ENCODE results near the gene ISOC2. TPM values are rescaled to one million over a fixed set of nuclear protein-coding genes. Genes with fewer than 3 reads are reported as not detected.
"Not testable (repeated sequence)": the region's sequence is repeated elsewhere in the genome, so short reads cannot be mapped to it uniquely, and the experiment has no call there.

The ISOC2 gene
- total RNA-seq, 2 experiments from 2014 or later = 28.2 to 35.7 TPM

DNA sequence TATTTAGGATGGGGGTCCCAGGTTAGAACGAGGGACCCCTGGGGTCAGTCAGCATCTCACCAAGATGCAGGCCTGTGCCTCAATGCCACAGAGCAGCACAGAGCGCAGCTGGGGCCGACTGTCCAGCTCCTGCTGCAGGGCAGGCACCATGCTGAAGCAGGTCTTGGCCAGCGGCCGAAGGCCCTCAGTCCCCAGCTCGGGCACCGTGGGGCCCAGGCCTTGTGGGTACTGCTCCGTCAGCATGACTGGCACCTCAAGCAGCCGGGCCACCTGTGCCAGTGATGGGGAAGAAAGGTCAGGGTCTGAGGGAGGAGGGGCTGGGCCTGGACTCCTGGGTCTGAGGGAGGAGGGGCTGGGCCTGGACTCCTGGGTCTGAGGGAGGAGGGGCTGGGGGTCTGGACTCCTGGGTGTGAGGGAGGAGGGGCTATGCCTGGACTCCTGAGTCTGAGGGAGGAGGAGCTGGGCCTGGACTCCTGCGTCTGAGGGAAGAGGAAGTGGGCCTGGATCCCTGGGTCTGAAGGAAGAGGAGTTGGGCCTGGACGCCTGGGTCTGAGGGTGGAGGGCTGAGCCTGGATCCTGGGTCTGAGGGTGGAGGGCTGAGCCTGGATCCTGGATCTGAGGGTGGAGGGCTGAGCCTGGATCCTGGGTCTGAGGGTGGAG, 5.7 kb downstream of the ISOC2 start:
- H3K9me3 Mint-ChIP-seq (ENCODE audit: low read depth) = no peaks in the 10 kb centered on the region
- peaks cover 14% of the 10 kb centered on the region for H3K4me1 Mint-ChIP-seq
- peaks cover 4% of the 10 kb centered on the region for H3K36me3 Mint-ChIP-seq
- no peak overlapping the region for H3K27ac Mint-ChIP-seq
- ATAC-seq (no peak), DNase-seq (no peak)
- CTCF ChIA-PET = no interaction called here
- peaks cover 17% of the 10 kb centered on the region for H3K27me3 Mint-ChIP-seq
- H3K4me3 Mint-ChIP-seq = no peak overlapping the region

DNA sequence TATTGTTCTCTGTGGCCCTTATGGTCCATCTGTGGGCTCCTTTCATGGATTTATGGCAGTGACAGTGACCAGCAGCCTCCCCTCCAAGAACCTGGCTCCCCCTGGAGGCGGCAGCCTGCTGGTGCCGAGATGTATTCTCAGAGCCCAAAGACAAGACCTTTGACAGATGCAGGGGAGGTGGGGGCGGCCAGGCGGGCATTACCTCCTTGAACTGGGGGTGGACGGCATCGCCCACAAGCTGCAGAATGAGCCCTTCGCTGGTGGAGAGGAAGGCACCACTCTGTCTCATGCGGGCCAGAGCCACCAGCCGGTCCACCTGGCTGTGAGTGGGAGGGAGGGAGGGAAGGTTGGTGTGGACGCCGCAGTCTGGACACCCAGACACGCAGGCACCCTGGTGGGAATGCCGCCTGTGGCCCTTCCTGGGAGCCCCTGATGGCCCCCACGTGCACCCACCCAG, 6.6 kb downstream of the ISOC2 start:
- H3K27ac Mint-ChIP-seq = no peak overlapping the region
- no peak overlapping the region for H3K4me3 Mint-ChIP-seq
- H3K4me1 Mint-ChIP-seq = peaks cover 6% of the 10 kb centered on the region
- peaks cover 4% of the 10 kb centered on the region for H3K36me3 Mint-ChIP-seq
- ATAC-seq (no peak), DNase-seq (peak; percentile 68)
- no peaks in the 10 kb centered on the region for H3K9me3 Mint-ChIP-seq (ENCODE audit: low read depth)
- CTCF ChIA-PET = interaction anchor here (1.0 kb wide), 1 partner anchor 173 kb away, joined by 3 read pairs; no protein-coding TSS in a partner anchor
- peaks cover 22% of the 10 kb centered on the region for H3K27me3 Mint-ChIP-seq

DNA sequence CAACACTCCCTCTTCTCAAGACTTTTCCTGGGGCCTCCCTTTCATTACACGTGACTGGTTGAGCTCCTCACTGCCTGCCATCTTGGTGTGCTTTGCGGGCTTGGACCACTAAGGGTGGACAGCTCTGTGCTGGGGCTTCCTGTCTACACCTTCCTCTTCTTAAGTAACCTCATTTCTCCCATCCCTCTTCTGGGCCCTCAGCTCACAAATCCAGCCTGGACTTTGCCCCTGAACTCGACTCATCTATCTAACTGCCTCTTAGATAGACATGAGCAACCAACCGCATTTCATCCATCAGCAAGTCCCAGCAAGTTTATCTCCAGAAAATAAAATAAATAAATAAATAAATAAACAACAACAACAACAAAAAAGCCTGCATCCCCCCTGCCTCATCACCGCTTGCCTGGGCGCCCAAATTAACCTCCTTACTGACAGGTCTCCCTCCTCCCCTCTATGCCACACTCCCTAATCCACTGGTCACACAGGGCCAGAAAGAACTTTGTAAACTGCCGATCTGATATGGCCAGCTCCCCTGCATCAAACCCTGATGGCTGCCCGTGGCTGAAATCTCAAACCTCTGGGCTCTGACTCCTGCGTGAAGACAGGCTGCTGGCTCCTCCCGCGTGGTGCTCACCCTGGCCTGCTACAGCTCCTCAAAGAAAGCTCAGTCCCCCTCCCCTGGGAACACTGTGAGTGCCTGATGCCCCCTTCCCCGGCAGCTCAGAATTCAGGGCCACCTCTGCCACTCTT, 7.8 kb downstream of the ISOC2 start:
- H3K36me3 Mint-ChIP-seq = peaks cover 4% of the 10 kb centered on the region
- peaks cover 6% of the 10 kb centered on the region for H3K4me1 Mint-ChIP-seq
- H3K27me3 Mint-ChIP-seq = peaks cover 23% of the 10 kb centered on the region
- no peaks in the 10 kb centered on the region for H3K9me3 Mint-ChIP-seq (ENCODE audit: low read depth)
- H3K4me3 Mint-ChIP-seq = no peak overlapping the region
- ATAC-seq (no peak), DNase-seq (no peak)
- H3K27ac Mint-ChIP-seq = no peak overlapping the region
- CTCF ChIA-PET = interaction anchor here (0.6 to 1.6 kb wide), 8 partner anchors 9 to 313 kb away, joined by 3 to 8 read pairs (median 4); no protein-coding TSS in a partner anchor

DNA sequence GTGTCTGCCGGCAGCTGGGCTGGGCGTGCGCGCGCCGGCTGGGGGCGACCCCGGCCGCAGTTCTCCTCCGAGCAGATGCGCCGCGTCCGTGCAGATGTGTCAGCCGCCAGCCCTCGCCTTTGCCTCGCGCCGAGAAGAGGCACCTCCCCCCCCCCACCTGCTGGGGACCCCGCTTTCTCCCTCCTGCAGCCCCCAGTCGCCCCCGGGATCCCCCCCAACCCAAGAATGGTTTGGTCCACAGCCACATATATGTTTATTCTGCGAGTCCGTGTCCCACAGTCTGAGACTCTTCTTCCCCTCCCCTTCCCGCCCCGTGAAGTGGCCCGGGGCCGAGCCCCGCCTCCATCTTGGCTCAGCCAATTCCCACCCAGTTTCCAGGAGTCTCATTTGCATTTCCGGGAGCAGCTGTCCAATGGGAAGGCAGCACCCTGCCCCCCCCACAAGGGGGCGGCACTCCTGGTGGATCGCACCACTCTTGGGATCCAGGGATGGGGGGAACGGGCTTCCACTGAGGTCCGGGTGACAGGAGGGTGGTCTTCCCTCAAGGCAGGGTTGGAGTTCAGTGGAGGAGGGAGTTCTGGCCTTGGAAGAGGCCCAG, 8.6 kb downstream of the ISOC2 start:
- CTCF ChIA-PET = interaction anchor here (0.6 to 1.6 kb wide), 4 partner anchors 14 to 312 kb away, joined by 3 to 8 read pairs (median 6); no protein-coding TSS in a partner anchor

DNA sequence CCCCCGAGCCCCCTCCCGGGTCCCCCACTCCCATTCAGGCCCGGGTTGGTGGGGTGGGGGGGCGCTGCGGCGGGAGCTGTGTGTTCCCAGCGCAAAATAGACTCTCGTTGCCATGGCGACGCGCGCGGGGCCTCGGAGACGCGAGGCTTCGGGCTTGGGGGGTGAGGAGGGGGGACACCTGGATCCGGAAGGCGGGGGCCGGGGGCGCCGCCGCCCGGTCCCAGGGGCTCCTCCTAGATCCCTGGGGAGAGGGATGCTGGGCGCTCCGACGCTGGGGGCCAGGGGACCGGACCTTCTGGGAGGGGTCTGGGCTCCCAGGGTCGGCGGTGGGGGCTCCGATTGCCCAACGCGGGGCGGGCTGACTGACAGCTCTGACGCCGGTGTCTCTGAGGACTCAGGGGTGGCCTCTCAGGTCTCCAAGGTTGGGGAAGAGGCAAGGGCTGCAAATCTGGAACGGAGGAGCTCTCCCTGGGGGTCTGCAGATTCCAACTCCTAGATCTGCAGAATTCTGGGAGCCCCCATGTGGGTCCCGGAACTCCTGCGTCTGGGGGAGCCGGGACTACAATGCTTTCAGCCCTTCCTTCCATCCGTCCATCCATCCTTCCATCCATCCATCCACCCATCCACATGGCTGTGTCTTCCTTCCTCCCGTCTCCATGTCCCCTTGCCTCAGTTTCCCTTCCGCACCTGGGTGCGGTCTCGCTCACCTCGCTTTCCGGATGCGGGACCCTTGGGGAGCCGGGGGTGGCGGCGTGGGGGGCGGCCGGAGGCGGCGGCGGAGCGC, 9.3 kb downstream of the ISOC2 start:
- Mint-ChIP-seq H3K9me3 (ENCODE audit: low read depth) (no peaks in the 10 kb centered on the region), H3K27me3 (peaks cover 23% of the 10 kb centered on the region), H3K4me1 (peaks cover 6% of the 10 kb centered on the region), H3K27ac (no peak overlapping the region), H3K36me3 (peaks cover 4% of the 10 kb centered on the region), H3K4me3 (no peak overlapping the region)
- DNase-seq = no peak
- CTCF ChIA-PET = interaction anchor here (0.8 kb wide), 1 partner anchor 15 kb away, joined by 3 read pairs; no protein-coding TSS in a partner anchor
- no peak for ATAC-seq

More for the DNA sequence above, 8.6 kb downstream of the ISOC2 start:
- Mint-ChIP-seq H3K4me3 (no peak overlapping the region), H3K27ac (no peak overlapping the region), H3K9me3 (ENCODE audit: low read depth) (no peaks in the 10 kb centered on the region), H3K27me3 (peaks cover 23% of the 10 kb centered on the region), H3K36me3 (peaks cover 4% of the 10 kb centered on the region), H3K4me1 (peaks cover 6% of the 10 kb centered on the region)
- peak; percentile 59 for DNase-seq
- ATAC-seq = peak; percentile 53

DNA sequence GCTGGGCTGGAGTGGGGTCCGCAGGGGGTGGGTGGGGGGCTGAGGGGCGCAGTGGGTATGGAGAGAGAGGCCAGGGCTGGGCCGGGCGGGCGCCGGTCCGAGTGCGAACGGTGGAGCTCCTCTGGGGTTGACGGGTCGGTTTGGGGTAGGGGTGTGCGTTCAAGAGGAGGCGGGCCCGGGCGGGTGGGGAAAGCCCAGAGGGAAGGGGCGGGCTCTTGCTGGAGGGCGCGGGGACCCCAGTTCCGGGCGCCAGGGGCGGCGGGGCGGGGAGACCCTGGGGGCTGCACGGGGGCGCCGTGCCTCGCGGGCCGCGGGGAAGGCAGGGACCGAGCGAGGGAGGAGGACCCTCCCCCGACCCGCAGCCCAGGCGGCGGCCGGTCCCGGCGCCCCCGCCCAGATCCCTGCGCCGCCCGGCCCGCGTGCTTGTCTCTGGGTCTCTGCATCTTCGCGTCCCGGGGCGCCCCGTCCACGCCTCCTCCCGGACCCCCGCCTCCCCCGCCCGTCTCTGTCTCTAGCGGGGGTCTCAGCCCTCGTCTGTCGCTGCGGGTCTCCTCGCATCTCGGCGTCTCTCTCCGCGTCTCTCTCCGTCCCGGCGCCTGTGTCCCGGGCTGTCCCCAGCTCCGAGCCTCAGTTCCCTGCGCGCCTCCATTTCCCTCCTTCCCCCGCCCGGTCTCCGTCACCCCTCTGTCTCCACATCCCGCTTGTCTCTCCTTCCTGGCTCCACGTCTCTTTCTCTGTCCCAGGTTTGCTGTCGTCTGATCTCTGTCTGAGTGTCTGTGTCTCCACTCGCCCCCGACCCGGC, 10.1 kb downstream of the ISOC2 start:
- no peak for ATAC-seq
- Mint-ChIP-seq H3K4me1 (peaks cover 6% of the 10 kb centered on the region), H3K9me3 (ENCODE audit: low read depth) (no peaks in the 10 kb centered on the region), H3K27ac (no peak overlapping the region), H3K36me3 (peaks cover 4% of the 10 kb centered on the region), H3K27me3 (peaks cover 23% of the 10 kb centered on the region), H3K4me3 (no peak overlapping the region)
- DNase-seq = no peak
- CTCF ChIA-PET = interaction anchor here (0.8 kb wide), 1 partner anchor 15 kb away, joined by 3 read pairs; no protein-coding TSS in a partner anchor

DNA sequence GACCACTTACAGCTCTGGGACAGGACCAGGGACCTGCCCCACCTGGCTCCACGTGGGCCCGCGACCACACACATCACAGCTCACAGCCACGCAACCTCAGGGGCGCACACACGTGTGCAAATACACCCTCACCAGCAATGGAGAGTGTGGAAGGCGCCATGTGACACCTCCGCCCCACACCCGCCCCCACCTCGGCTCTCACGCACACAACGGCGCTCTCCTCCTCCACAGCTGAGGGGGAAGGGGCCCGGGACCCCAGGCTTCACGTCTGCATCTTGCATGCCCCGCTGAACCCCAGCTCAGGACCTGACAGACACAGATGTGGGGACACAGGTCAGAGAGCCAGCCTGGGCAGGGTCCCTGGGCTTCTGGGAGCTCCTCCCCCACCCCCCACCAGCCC, 12.0 kb downstream of the ISOC2 start:
- H3K9me3 Mint-ChIP-seq (ENCODE audit: low read depth) = no peaks in the 10 kb centered on the region
- H3K27ac Mint-ChIP-seq = no peak overlapping the region
- peaks cover 4% of the 10 kb centered on the region for H3K36me3 Mint-ChIP-seq
- peaks cover 37% of the 10 kb centered on the region for H3K27me3 Mint-ChIP-seq
- H3K4me3 Mint-ChIP-seq = no peak overlapping the region
- H3K4me1 Mint-ChIP-seq = peaks cover 6% of the 10 kb centered on the region
- DNase-seq = no peak
- CTCF ChIA-PET = interaction anchor here (0.7 kb wide), 1 partner anchor 272 kb away, joined by 3 read pairs; no protein-coding TSS in a partner anchor
- ATAC-seq = no peak

DNA sequence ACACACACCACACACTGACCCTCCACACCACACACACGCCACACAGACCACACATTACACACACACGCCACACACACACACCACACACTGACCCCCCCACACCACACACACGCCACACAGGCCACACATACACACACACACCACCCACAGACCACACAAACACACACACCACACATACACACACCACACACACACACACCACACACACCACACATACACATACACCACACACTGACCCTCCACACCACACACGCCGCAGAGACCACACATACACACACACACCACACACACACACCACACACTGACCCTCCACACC, 13.3 kb downstream of the ISOC2 start:
- ATAC-seq; H3K27ac Mint-ChIP-seq; H3K4me1 Mint-ChIP-seq; H3K36me3 Mint-ChIP-seq; H3K9me3 Mint-ChIP-seq (ENCODE audit: low read depth); DNase-seq; H3K4me3 Mint-ChIP-seq; CTCF ChIA-PET: not testable (repeated sequence)
- peaks cover 45% of the 10 kb centered on the region for H3K27me3 Mint-ChIP-seq

DNA sequence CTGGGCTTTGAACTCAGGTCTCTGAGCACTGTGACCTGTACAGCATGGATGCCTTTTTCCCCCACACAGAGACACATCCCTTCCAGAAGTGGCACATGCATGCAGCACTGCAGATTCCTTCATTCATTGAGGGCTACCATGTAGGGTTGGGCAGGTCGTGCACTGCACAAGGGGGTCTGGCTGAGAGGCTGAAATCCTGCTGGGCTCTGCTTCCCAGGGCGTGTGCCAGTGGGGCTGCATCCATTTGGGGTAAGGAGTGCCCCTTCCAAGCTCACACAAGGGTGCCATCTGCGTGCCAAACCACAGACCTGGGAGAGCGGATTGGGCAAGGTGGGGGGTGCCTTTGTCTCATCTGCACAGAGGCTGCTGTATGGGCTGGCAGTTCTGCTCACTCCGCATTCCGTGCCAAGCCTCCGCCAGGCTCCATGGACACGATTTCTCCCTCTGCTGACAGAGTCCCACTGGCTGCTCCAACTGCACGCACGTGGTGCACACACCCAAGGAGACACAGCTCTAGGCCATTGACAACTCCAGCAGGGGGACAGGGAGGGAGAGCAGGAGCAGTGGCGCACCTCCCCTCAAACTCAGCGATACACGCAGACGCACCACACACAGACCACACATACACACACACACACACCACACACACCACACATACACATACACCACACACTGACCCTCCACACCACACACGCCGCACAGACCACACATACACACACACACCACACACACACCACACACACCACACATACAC, 13.8 kb downstream of the ISOC2 start:
- DNase-seq (no peak), ATAC-seq (peak; percentile 59)
- no peak overlapping the region for H3K27ac Mint-ChIP-seq
- peaks cover 50% of the 10 kb centered on the region for H3K27me3 Mint-ChIP-seq
- CTCF ChIA-PET = no interaction called here
- peaks cover 2% of the 10 kb centered on the region for H3K4me1 Mint-ChIP-seq
- no peaks in the 10 kb centered on the region for H3K9me3 Mint-ChIP-seq (ENCODE audit: low read depth)
- no peaks in the 10 kb centered on the region for H3K36me3 Mint-ChIP-seq
- no peak overlapping the region for H3K4me3 Mint-ChIP-seq

DNA sequence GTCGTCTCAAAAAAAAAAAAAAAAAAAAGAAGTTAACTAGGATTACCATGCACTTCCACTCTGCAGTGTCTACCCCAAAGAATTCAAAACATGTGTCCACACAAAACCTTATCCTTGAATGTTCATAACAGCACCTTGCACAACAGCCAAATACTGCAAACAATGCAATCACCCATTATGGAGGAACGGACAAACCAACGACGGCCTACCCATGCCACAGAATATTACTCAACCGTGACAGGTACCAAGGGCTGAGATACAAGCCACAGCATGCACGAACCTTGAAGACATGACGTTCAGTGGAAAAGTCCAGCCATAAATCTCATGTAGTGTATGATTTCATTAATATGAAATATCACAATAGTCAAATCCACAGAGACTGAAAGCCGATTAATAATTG, 15.4 kb downstream of the ISOC2 start:
- Mint-ChIP-seq H3K4me3 (no peak overlapping the region), H3K27me3 (peaks cover 51% of the 10 kb centered on the region), H3K9me3 (ENCODE audit: low read depth) (no peaks in the 10 kb centered on the region), H3K27ac (no peak overlapping the region), H3K4me1 (peaks cover 9% of the 10 kb centered on the region), H3K36me3 (no peaks in the 10 kb centered on the region)
- CTCF ChIA-PET = no interaction called here
- DNase-seq = no peak
- no peak for ATAC-seq

DNA sequence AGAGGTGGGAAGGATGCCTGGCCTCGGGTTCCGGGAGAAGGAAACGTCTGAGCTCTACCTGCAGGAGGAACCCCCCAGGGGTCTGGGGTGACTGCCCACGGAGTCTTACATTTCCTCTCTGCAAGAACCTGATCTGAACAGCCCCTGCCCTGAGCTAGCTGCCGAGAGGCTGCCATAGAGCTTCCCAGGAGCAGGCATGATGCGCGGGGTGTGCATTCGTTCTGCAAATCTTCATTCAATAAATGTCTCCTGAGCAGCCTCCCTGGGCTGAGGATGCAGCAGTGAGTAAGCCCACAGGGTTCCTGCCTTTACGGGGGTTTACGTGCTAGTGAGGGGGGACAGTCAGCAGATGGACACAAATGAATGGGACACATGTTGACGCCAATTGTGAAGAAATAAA, 16.8 kb downstream of the ISOC2 start:
- Mint-ChIP-seq H3K27ac (no peak overlapping the region), H3K9me3 (ENCODE audit: low read depth) (no peaks in the 10 kb centered on the region), H3K27me3 (peaks cover 51% of the 10 kb centered on the region), H3K4me3 (no peak overlapping the region), H3K4me1 (peaks cover 13% of the 10 kb centered on the region), H3K36me3 (no peaks in the 10 kb centered on the region)
- CTCF ChIA-PET = interaction anchor here (1.0 kb wide), 1 partner anchor 9 kb away, joined by 3 read pairs; no protein-coding TSS in a partner anchor
- DNase-seq = no peak
- ATAC-seq = no peak

Measured in activated CD8-positive, alpha-beta memory T cell treated with anti-CD3 and anti-CD28 coated beads, Interleukin-2, amount 10 ng/mL, durations not matched to agents 7 days and 5 days (primary cell).